ENCODE results near the gene MCF2. TPM values are rescaled to one million over a fixed set of nuclear protein-coding genes. Genes with fewer than 3 reads are reported as not detected.

The MCF2 gene
- polyA plus RNA-seq, 2 of the 4 experiments (the other 2 are of a cell fraction), result 0.09 to 0.10 TPM

DNA sequence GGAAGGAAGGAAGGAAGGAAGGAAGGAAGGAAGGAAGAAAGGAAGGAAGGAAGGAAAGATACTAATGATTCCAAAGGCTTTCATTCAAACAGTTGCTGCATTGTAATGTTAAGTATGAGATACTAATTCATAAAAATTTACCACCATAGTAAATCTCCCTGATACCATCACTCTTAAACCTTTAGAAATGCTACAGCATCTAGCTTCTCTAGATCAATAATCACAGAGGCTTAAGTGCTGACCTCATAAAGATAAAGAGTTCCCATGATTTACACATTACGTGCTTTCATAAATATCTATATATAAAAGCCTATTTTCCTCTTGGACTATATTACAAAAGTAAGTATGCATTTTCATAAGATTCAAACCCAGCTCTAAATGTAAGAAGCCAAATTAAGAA is 141.0 kb downstream of the MCF2 start:
- DNase-seq (ENCODE audit: low read depth in 1 of 2, low spot score in 1 of 2) (no peak), ATAC-seq (no peak), FAIRE-seq (no peak)
- 7% methylated on average over 1 of the region's 1 CpG for WGBS (ENCODE audit: missing lambda C conversion rate)
- POLR2A ChIA-PET, result no interaction called here
- no peak for TF ChIP-seq HOXB13 (CRISPR knock-in tag; IDR thresholded peaks at IDR 0.05; ENCODE audit: low read depth)
- TF ChIP-seq ZNF302 (CRISPR knock-in tag; IDR thresholded peaks at IDR 0.05), result no peak
- no peak for TF ChIP-seq HOXB5 (CRISPR knock-in tag; IDR thresholded peaks at IDR 0.05)
- no peak for TF ChIP-seq RFX5 (IDR thresholded peaks at IDR 0.05)
- no peak for TF ChIP-seq RNF2 (IDR thresholded peaks at IDR 0.05; ENCODE audit: borderline replicate concordance, low read depth)
- no peak for TF ChIP-seq MAZ (IDR thresholded peaks at IDR 0.05; ENCODE audit: borderline replicate concordance, low read depth, low read length)
- no peak for TF ChIP-seq FOSL2 (IDR thresholded peaks at IDR 0.05)
- TF ChIP-seq FOSL2 (CRISPR knock-in tag; IDR thresholded peaks at IDR 0.05), result no peak
- TF ChIP-seq JUN (IDR thresholded peaks at IDR 0.05), result no peak
- Histone ChIP-seq H3K9me3 (no peaks in the 10 kb centered on the region), H3K4me2 (no peak overlapping the region), H3K27ac (no peak overlapping the region), H3K4me3 (no peak overlapping the region), H3K4me1 (no peaks in the 10 kb centered on the region)
- CTCF ChIA-PET, result interaction anchor here (0.7 kb wide), 1 partner anchor 17 kb away, joined by 4 read pairs; no protein-coding TSS in a partner anchor

DNA sequence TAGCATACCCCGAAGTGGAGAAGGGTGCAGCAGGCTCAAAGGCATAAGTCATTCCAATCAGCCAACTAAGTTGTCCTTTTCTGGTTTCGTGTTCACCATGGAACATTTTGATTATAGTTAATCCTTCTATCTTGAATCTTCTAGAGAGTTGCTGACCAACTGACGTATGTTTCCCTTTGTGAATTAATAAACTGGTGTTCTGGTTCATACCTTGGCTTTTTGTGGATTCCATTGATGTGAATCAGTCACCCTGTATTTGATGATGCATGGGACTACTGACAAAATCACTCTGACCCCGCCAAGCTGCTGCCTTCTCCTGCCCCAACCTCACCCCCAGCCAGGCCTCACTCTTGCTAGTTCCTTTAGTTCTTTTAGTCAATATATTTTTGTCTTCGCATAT is 144.7 kb downstream of the MCF2 start:
- Histone ChIP-seq H3K4me2 (no peak overlapping the region), H3K27ac (no peak overlapping the region), H3K4me1 (no peaks in the 10 kb centered on the region), H3K4me3 (no peak overlapping the region), H3K9me3 (no peaks in the 10 kb centered on the region)
- POLR2A ChIA-PET, result no interaction called here
- WGBS (ENCODE audit: missing lambda C conversion rate), result 1% methylated on average over 5 of the region's 5 CpGs
- CTCF ChIA-PET, result no interaction called here
- DNase-seq (ENCODE audit: low read depth in 1 of 2, low spot score in 1 of 2) (no peak), FAIRE-seq (no peak), ATAC-seq (no peak)
- no peak for TF ChIP-seq EHMT2 (IDR thresholded peaks at IDR 0.05; ENCODE audit: low read depth)
- TF ChIP-seq CHD4 (IDR thresholded peaks at IDR 0.05; ENCODE audit: borderline replicate concordance), result no peak
- no peak for TF ChIP-seq HOXA7 (CRISPR knock-in tag; IDR thresholded peaks at IDR 0.05)
- no peak for TF ChIP-seq RAD21 (conservative IDR thresholded peaks at IDR 0.05 in 1 of 2, IDR thresholded peaks at IDR 0.05 in 1 of 2)
- no peak for TF ChIP-seq RCOR1 (IDR thresholded peaks at IDR 0.05; ENCODE audit: low read depth, low read length)
- TF ChIP-seq KDM1A (IDR thresholded peaks at IDR 0.05; ENCODE audit: low read depth), result no peak
- TF ChIP-seq BHLHE40 (IDR thresholded peaks at IDR 0.05; ENCODE audit: low read depth, low read length), result no peak
- TF ChIP-seq, protein P1, sequence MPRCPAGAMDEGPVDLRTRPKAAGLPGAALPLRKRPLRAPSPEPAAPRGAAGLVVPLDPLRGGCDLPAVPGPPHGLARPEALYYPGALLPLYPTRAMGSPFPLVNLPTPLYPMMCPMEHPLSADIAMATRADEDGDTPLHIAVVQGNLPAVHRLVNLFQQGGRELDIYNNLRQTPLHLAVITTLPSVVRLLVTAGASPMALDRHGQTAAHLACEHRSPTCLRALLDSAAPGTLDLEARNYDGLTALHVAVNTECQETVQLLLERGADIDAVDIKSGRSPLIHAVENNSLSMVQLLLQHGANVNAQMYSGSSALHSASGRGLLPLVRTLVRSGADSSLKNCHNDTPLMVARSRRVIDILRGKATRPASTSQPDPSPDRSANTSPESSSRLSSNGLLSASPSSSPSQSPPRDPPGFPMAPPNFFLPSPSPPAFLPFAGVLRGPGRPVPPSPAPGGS (IDR thresholded peaks at IDR 0.05), result no peak
- TF ChIP-seq SREBF2 (IDR thresholded peaks at IDR 0.05), result no peak
- TF ChIP-seq, protein P2, sequence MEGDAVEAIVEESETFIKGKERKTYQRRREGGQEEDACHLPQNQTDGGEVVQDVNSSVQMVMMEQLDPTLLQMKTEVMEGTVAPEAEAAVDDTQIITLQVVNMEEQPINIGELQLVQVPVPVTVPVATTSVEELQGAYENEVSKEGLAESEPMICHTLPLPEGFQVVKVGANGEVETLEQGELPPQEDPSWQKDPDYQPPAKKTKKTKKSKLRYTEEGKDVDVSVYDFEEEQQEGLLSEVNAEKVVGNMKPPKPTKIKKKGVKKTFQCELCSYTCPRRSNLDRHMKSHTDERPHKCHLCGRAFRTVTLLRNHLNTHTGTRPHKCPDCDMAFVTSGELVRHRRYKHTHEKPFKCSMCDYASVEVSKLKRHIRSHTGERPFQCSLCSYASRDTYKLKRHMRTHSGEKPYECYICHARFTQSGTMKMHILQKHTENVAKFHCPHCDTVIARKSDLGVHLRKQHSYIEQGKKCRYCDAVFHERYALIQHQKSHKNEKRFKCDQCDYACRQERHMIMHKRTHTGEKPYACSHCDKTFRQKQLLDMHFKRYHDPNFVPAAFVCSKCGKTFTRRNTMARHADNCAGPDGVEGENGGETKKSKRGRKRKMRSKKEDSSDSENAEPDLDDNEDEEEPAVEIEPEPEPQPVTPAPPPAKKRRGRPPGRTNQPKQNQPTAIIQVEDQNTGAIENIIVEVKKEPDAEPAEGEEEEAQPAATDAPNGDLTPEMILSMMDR (IDR thresholded peaks at IDR 0.05), result no peak
- TF ChIP-seq HOXB5 (CRISPR knock-in tag; IDR thresholded peaks at IDR 0.05), result no peak
- TF ChIP-seq NFE2L2 (conservative IDR thresholded peaks at IDR 0.05; ENCODE audit: low read length), result no peak
- no peak for TF ChIP-seq NPAS2 (CRISPR knock-in tag; IDR thresholded peaks at IDR 0.05; ENCODE audit: borderline replicate concordance)
- no peak for TF ChIP-seq FOXS1 (CRISPR knock-in tag; IDR thresholded peaks at IDR 0.05)
- no peak for TF ChIP-seq CHD2 (IDR thresholded peaks at IDR 0.05; ENCODE audit: low read length, partially characterized antibody)
- no peak for TF ChIP-seq ZFP36 (IDR thresholded peaks at IDR 0.05; ENCODE audit: borderline replicate concordance, partially characterized antibody)
- no peak for TF ChIP-seq ESRRA (IDR thresholded peaks at IDR 0.05; ENCODE audit: borderline replicate concordance, low read length)
- no peak for TF ChIP-seq CBX2 (IDR thresholded peaks at IDR 0.05; ENCODE audit: borderline replicate concordance, low read depth)
- no peak for TF ChIP-seq E2F6 (IDR thresholded peaks at IDR 0.05; ENCODE audit: borderline replicate concordance, low read depth)

Data from A549 (cell line).